Measurements from ENCODE around the gene HOXA6.

HOXA6 gene

GRCh38 chr7:27121684-27122076, 25.9 kb downstream of the HOXA6 start:
- no peak for DNase-seq

- no peak for DNase-seq
Measured at GRCh38 chr7:27119412-27119911, 28.1 kb downstream of the HOXA6 start.

- no peak for DNase-seq
Measured at GRCh38 chr7:27118580-27118979, 29.0 kb downstream of the HOXA6 start.

- no peak for DNase-seq
Measured at GRCh38 chr7:27117887-27118491, 29.6 kb downstream of the HOXA6 start.

- DNase-seq, result no peak
Measured at GRCh38 chr7:27116962-27117886, 30.4 kb downstream of the HOXA6 start.

- no peak for DNase-seq
Measured at GRCh38 chr7:27116031-27116961, 31.3 kb downstream of the HOXA6 start.

GRCh38 chr7:27115221-27116026, 32.1 kb downstream of the HOXA6 start:
- DNase-seq, result no peak

GRCh38 chr7:27114881-27115220, 32.7 kb downstream of the HOXA6 start:
- no peak for DNase-seq

GRCh38 chr7:27113991-27114769, 33.4 kb downstream of the HOXA6 start:
- DNase-seq, result no peak

- DNase-seq, result no peak
Measured at GRCh38 chr7:27112955-27113949, 34.3 kb downstream of the HOXA6 start.

GRCh38 chr7:27112361-27112760, 35.2 kb downstream of the HOXA6 start:
- no peak for DNase-seq

- no peak for DNase-seq
Measured at GRCh38 chr7:27111751-27112277, 35.8 kb downstream of the HOXA6 start.

- no peak for DNase-seq
Measured at GRCh38 chr7:27111042-27111750, 36.4 kb downstream of the HOXA6 start.

GRCh38 chr7:27110186-27111031, 37.2 kb downstream of the HOXA6 start:
- no peak for DNase-seq

- no peak for DNase-seq
Measured at GRCh38 chr7:27109466-27110185, 37.9 kb downstream of the HOXA6 start.

GRCh38 chr7:27108390-27109127, 39.0 kb downstream of the HOXA6 start:
- DNase-seq, result no peak

Measured in NCI-H2171 treated with DMSO at 0.1 percent for 48 hours (cell line).